ENCODE results near the gene LBH.

The LBH gene

GRCh38 chr2:30229596-30229995, 1.7 kb upstream of the LBH start:
- H3K4me3 ChIP-seq (ENCODE audit: low read length), result no peak overlapping the region
- no peak for TF ChIP-seq CTCF (conservative IDR thresholded peaks at IDR 0.05; ENCODE audit: low read length)
- DNase-seq (ENCODE audit: low read depth), result no peak

GRCh38 chr2:30230497-30231211, 680 bp upstream of the LBH start:
- TF ChIP-seq CTCF (conservative IDR thresholded peaks at IDR 0.05; ENCODE audit: low read length), result no peak
- DNase-seq (ENCODE audit: low read depth), result no peak

GRCh38 chr2:30231996-30232800, 864 bp downstream of the LBH start:
- peak; percentile 56 for DNase-seq (ENCODE audit: low read depth)
- no peak for TF ChIP-seq CTCF (conservative IDR thresholded peaks at IDR 0.05; ENCODE audit: low read length)
- peak overlapping the region; percentile 99 for H3K4me3 ChIP-seq (ENCODE audit: low read length)

More at GRCh38 chr2:30230497-30231211, 680 bp upstream of the LBH start:
- peak overlapping the region; percentile 99 for H3K4me3 ChIP-seq (ENCODE audit: low read length)

GRCh38 chr2:30232801-30233130, 1.4 kb downstream of the LBH start:
- peak overlapping the region; percentile 99 for H3K4me3 ChIP-seq (ENCODE audit: low read length)
- no peak for TF ChIP-seq CTCF (conservative IDR thresholded peaks at IDR 0.05; ENCODE audit: low read length)
- DNase-seq (ENCODE audit: low read depth), result no peak

- no peak for TF ChIP-seq CTCF (conservative IDR thresholded peaks at IDR 0.05; ENCODE audit: low read length)
- no peak for DNase-seq (ENCODE audit: low read depth)
- H3K4me3 ChIP-seq (ENCODE audit: low read length), result peak overlapping the region; percentile 99
Measured at GRCh38 chr2:30233271-30234009, 2.1 kb downstream of the LBH start.

- no peak for TF ChIP-seq CTCF (conservative IDR thresholded peaks at IDR 0.05; ENCODE audit: low read length)
- DNase-seq (ENCODE audit: low read depth), result peak; percentile 91
- peak overlapping the region; percentile 99 for H3K4me3 ChIP-seq (ENCODE audit: low read length)
Measured at GRCh38 chr2:30234180-30234971, 3.0 kb downstream of the LBH start.

Measured in AG10803 (cell line).